A673 (cell line): Measurements from ENCODE around the gene NPY4R2. TPM values are rescaled to one million over a fixed set of nuclear protein-coding genes. Genes with fewer than 3 reads are reported as not detected.
"Not testable (repeated sequence)": the region's sequence is repeated elsewhere in the genome, so short reads cannot be mapped to it uniquely, and the experiment has no call there.

ENCODE experiments used
- BruUV-seq: library from RNA; stranded (reverse); fragments of 400-500 nt; replicated peaks from 2 replicates; lab custom pipeline; 2021; lab: Mats Ljungman, UMichigan
- CTCF ChIA-PET: fragments of 300-600 bp; sonication (Branson Sonifier 250); formaldehyde crosslinking; loops from one replicate; lab custom pipeline; 2022; ENCODE audit warnings: antibody characterized with exemption; lab: Charles Lee
- POLR2A ChIA-PET: fragments of 300-600 bp; sonication (Branson Sonifier 250); formaldehyde crosslinking; loops from one replicate; lab custom pipeline; 2022; ENCODE audit warnings: antibody characterized with exemption; ENCODE audit not compliant: low non-redundant PET; lab: Charles Lee
- DNase-seq: peaks from one replicate; pipeline ENCODE4 v3.0.0-alpha.2; 2015; ENCODE audit warnings: low spot score
- H3K27ac ChIP-seq: fragments of 200-600 bp; sonication (generic); 2 replicates; pipeline ENCODE4 v1.5.1; 2016; ENCODE audit warnings: mixed run types, low read depth, mild to moderate bottlenecking, mixed read lengths, antibody characterized with exemption, low read length; ENCODE audit not compliant: poor library complexity, severe bottlenecking
- H3K27me3 ChIP-seq: fragments of 200-600 bp; sonication (generic); replicated peaks from 2 replicates; pipeline ENCODE4 v1.6.1; 2017; ENCODE audit warnings: mixed run types, low read depth, mild to moderate bottlenecking, mixed read lengths, antibody characterized with exemption, low read length; ENCODE audit not compliant: insufficient read depth, poor library complexity
- H3K36me3 ChIP-seq: fragments of 200-600 bp; sonication (generic); 2 replicates; pipeline ENCODE4 v1.6.1; 2016; ENCODE audit warnings: mixed run types, mild to moderate bottlenecking, mixed read lengths, antibody characterized with exemption, low read length; ENCODE audit not compliant: insufficient read depth, poor library complexity, severe bottlenecking
- H3K4me1 ChIP-seq: fragments of 200-600 bp; sonication (generic); 2 replicates; pipeline ENCODE4 v1.6.1; 2017; ENCODE audit warnings: mixed run types, mild to moderate bottlenecking, mixed read lengths, antibody characterized with exemption, low read length; ENCODE audit not compliant: insufficient read depth, poor library complexity, severe bottlenecking
- H3K4me3 ChIP-seq: fragments of 200-600 bp; sonication (generic); 2 replicates; pipeline ENCODE4 v1.5.1; 2016; ENCODE audit warnings: low read depth, mixed run types, mild to moderate bottlenecking, mixed read lengths, low read length; ENCODE audit not compliant: poor library complexity, severe bottlenecking
- H3K9me3 ChIP-seq: fragments of 200-600 bp; sonication (generic); 2 replicates; pipeline ENCODE4 v1.6.1; 2016; ENCODE audit warnings: mixed run types, low read depth, mild to moderate bottlenecking, mixed read lengths, antibody characterized with exemption, low read length; ENCODE audit not compliant: poor library complexity, severe bottlenecking
- intact Hi-C: fragments of 100-400 bp; cut with micrococcal nuclease; formaldehyde crosslinking; loops from one replicate; pipeline ENCODE4 v1.10.0; 2022; ENCODE audit not compliant: unreplicated experiment
- total RNA-seq: library from RNA; stranded (reverse); gene quantifications from 2 replicates; pipeline ENCODE4 v1.2.3, GENCODE V29; 2021

NPY4R2 gene
- total RNA-seq, 1 experiment from 2014 or later = not detected

DNA sequence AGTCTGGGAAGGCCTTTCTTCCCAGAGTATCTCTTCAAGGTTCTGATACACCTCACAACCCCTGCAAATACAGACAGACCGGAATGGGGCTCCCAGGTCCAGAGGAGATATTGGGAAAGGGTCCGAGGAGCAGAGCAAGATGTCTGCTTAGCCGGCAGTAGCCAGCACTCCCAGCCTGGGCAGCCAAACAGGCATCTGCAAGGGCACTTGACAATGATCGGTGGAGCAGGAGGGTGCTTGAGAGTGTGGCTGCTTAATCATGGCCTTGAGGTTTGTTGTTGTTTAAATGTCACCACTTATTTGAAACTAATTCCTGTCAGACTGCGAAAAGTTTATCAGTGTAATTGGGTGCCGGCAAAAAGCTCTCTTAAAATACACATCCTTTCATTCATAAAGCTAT is 15.0 kb downstream of the NPY4R2 start:
- H3K27ac ChIP-seq, H3K36me3 ChIP-seq, CTCF ChIA-PET, H3K4me3 ChIP-seq, H3K9me3 ChIP-seq, intact Hi-C loops, POLR2A ChIA-PET, DNase-seq, H3K27me3 ChIP-seq, BruUV-seq, H3K4me1 ChIP-seq: not testable (repeated sequence)

GRCh38 chr10:47936772-47937228 is 18.3 kb downstream of the NPY4R2 start:
- BruUV-seq, H3K9me3 ChIP-seq, H3K27ac ChIP-seq, CTCF ChIA-PET, H3K4me3 ChIP-seq, POLR2A ChIA-PET, H3K36me3 ChIP-seq, H3K4me1 ChIP-seq, DNase-seq, H3K27me3 ChIP-seq, intact Hi-C loops: not testable (repeated sequence)

- H3K36me3 ChIP-seq, BruUV-seq, H3K9me3 ChIP-seq, H3K27ac ChIP-seq, intact Hi-C loops, DNase-seq, H3K27me3 ChIP-seq, H3K4me1 ChIP-seq, H3K4me3 ChIP-seq, POLR2A ChIA-PET, CTCF ChIA-PET: not testable (repeated sequence)
Measured at GRCh38 chr10:47937634-47938033, 19.2 kb downstream of the NPY4R2 start.

DNA sequence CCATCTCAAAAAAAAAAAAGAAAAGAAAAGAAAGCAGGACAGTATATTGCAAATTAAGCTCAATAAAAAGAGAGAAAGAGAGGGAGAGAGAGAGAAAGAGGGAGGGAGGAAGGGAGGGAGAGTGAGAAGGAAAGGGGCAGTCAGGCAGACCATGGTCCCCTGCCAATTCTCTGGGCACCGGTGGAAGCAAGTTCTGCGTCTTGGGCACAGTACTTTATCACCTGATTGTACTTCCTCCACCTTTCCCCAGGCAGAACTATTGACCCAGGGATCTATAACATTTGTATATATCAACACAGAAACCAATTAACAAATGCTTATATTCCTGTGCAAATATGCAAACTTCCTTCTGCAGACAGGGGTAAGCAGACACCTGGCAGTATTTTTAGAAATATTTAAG is 22.4 kb downstream of the NPY4R2 start:
- DNase-seq, H3K27me3 ChIP-seq, H3K4me3 ChIP-seq, H3K27ac ChIP-seq, CTCF ChIA-PET, H3K4me1 ChIP-seq, H3K36me3 ChIP-seq, BruUV-seq, intact Hi-C loops, H3K9me3 ChIP-seq, POLR2A ChIA-PET: not testable (repeated sequence)

- H3K4me1 ChIP-seq, H3K36me3 ChIP-seq, POLR2A ChIA-PET, H3K27me3 ChIP-seq, H3K4me3 ChIP-seq, CTCF ChIA-PET, intact Hi-C loops, BruUV-seq, H3K27ac ChIP-seq, DNase-seq, H3K9me3 ChIP-seq: not testable (repeated sequence)
Measured at GRCh38 chr10:47941379-47941778, 22.9 kb downstream of the NPY4R2 start.

DNA sequence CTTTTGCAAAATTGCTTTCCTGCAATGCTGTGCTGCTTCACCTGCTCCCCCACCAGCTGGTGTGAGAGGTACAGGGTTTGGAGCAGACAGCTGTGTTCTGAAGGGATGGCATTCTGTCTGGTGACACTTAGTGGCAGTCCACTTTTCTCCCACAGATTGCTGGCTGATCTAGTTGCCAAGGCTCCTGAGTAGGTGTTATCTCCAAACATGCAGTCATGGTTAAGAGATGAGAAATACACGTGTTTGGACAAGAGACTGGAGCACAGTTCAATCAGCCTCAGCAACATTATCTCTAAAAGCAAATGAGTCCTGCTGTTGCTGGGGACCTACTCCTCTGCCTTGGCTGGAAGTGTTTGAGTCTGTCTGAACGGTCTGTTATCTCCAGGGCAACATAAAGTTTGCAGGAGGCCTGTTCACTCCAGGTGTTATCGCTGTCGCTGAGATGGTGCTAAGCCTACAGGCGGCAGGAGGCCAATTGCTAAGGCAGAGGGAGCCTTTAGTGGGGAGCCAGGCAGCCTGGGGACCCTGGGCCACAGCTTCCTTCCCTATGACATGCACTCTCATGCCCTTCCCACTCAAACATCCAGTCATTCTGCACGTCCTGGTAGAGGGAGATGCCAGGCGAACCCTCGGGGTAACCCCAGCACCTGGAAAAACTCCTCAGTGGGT is 24.0 kb downstream of the NPY4R2 start:
- BruUV-seq, POLR2A ChIA-PET, intact Hi-C loops, H3K27ac ChIP-seq, H3K27me3 ChIP-seq, H3K4me3 ChIP-seq, H3K4me1 ChIP-seq, H3K9me3 ChIP-seq, DNase-seq, H3K36me3 ChIP-seq, CTCF ChIA-PET: not testable (repeated sequence)

- H3K27me3 ChIP-seq, DNase-seq, intact Hi-C loops, CTCF ChIA-PET, H3K4me1 ChIP-seq, H3K9me3 ChIP-seq, BruUV-seq, H3K36me3 ChIP-seq, H3K27ac ChIP-seq, H3K4me3 ChIP-seq, POLR2A ChIA-PET: not testable (repeated sequence)
Measured at GRCh38 chr10:47943328-47943727, 24.9 kb downstream of the NPY4R2 start.

- BruUV-seq, intact Hi-C loops, DNase-seq, H3K4me1 ChIP-seq, H3K27ac ChIP-seq, H3K27me3 ChIP-seq, H3K4me3 ChIP-seq, POLR2A ChIA-PET, CTCF ChIA-PET, H3K36me3 ChIP-seq, H3K9me3 ChIP-seq: not testable (repeated sequence)
Measured at GRCh38 chr10:47947424-47947823, 29.0 kb downstream of the NPY4R2 start.
